OCI-LY7 (cell line): ENCODE measurements around the gene FRG2B.
"Not testable (repeated sequence)": the region's sequence is repeated elsewhere in the genome, so short reads cannot be mapped to it uniquely, and the experiment has no call there.

Experiments
- CTCF ChIP-seq: fragments of 200-600 bp; sonication (generic); conservative IDR thresholded peaks from 2 replicates; pipeline ENCODE4 v1.5.1; 2014; ENCODE audit warnings: mild to moderate bottlenecking, antibody characterized with exemption, low read length, moderate library complexity, mixed read lengths
- EZH2phosphoT487 ChIP-seq: fragments of 200-600 bp; sonication (generic); IDR thresholded peaks from 2 replicates; pipeline ENCODE4 v1.6.1; 2018; ENCODE audit warnings: low read depth, borderline replicate concordance, mild to moderate bottlenecking, mixed run types, antibody characterized with exemption, low read length, moderate library complexity, mixed read lengths

- TF ChIP-seq CTCF, EZH2phosphoT487: not testable (repeated sequence)
These were observed 37.1 kb upstream of the FRG2B start for GRCh38 chr10:133663544-133664160.
